ENCODE data around the gene CCNC.
"Not testable (repeated sequence)": the region's sequence is repeated elsewhere in the genome, so short reads cannot be mapped to it uniquely, and the experiment has no call there.

CCNC gene

DNA sequence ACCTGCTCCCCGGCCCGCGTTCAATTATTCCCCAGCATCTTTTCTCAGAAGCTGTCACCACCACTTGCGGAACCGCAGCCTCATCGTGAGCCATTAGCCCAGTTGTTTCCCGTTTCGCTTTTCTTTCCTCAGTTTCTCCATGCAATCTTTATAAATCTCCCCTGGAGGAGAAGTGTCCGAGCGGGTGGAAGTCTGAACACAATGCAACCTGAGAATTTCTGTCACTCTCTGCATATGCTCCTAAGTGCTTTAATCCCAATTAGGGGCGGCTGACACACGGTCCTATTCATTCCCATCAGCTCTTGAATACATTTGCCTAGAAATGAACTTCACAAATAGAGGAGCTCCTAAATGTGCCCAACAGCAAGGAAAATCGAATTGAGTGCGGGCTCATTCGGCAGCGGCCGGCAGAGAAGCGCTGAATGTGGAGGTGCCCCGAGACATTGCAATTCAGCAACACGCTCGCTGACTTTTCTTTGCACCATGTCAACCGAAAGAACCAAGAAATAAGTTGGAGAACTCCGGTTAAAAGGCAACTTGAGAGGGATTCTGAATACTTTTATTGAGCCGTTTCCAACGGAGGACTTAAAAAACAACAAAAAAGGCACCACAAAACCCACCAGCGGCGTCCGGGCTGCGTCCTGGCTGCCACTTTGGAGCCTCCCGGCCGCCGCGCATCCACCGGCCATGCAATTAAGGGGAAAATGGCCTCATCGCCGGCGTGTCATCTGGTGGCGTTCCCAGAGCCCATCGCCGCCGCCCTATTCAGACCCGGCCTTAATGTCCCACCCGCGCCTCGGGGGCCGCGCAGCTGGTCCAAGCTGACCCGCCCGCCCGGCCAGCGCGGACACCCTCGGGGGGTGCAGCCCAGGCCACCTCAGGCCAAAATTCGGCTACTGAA lies 34.3 kb upstream of the CCNC start:
- DNase-seq = no peak

DNA sequence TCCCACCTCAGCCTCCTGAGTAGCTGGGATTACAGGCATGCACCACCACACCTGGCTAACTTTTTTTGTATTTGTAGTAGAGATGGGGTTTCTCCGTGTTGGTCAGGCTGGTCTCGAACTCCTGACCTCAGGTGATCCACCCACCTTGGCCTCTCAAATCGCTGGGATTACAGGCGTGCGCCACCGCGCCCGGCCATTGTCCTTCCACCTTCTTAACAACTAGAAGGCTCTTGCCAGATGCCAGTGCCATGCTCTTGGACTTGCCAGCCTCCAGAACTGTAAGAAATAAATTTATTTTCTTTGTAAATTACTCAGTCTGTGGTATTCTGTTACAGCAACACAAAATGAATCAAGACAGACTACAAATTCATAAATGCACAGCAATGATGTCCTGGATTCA lies 26.2 kb upstream of the CCNC start:
- DNase-seq = not testable (repeated sequence)

DNA sequence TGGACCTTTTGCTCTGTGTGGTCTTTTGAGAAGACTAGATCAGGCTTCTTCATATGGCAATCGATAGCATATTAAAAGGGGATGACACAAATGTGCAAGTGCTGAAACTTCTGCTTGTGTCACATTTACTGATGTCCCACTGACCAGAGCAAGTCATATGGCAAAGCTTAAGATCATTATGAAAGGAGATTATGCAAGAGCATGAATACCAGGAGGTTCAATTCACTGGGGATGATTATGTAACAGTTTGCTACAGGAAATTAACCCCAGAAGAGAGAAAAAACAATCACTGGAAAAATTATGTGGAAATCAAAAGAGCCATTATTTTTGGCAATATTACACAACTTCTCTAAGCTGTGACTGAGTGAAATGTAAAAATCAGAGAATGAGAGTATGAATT lies 24.4 kb upstream of the CCNC start:
- no peak for DNase-seq

DNA sequence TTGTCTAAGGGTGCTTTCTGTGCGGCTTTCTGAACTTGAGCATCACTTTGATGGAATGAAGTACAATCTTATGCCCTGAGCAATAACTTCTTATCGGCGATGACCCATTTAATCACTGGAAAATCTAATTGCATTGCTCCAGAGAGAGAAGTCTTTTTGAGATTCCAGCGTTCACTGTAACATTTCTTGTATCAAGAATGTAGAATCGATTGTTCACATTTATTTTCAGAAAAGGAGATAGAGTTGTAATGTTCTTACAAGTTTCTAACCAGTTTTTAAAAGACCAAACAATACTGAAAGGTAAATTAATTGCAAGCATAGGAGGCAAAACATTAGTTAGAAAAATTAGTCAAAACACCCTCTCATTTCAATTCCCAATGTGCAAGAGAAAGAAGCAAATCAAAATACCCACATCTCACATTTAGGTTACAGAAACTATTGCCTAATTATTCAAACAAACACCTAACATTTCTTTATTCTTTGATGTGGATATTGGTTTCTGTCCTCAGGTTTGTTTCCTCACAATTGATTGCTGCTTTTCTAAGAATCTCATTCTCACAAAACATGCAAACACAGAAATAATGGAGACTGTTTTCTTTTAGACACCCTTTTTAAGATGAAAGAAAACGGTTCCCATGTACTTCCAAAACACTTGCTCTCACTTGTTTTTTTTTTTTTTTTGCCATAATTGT lies 23.4 kb upstream of the CCNC start:
- no peak for DNase-seq

DNA sequence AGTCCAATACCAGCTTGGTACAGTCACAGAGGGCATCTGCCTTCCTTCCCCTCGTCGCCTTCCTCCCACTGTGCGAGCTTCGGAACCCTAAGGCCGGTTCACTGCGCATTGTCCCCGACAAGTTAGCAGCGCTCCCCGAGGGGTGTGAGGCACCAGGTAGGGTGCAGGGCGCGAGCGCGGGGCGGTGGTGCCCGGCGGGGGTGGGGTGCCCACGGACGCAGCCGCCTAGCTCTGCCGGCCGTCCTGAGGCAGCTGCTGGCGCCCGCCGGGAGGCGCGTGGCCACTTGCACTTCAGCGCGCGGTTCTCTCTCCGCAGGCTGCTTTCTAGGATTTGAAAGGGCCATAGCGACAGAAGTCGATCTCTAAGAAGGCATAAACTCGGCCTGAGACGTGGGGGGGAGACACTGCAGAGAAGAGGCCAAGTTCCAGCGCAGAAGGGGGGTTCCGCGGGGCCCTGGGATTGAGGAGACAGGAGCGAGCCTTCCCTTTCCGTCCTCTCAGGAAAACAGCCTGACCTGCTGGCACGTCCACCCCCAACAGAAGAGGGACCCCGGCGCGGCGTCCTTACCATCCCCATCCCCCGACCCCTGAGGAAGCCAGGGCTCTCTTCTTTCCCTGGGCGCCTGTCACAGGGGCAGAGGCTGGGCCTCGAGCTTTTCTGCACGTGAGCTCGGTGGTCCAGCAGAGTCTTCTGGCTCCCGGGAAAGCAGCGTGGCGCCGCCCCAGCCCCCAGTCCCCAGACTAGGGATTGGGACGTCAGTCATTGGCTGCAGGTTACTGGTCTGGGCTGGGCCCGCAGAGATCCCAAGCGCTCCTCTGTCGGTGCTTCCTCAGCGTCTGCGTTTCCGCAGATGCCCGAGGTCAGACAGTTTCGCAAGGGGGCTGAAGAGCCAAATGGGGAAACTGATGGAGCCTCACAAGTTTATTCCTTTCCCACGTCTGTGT lies 22.5 kb upstream of the CCNC start:
- no peak for DNase-seq

DNA sequence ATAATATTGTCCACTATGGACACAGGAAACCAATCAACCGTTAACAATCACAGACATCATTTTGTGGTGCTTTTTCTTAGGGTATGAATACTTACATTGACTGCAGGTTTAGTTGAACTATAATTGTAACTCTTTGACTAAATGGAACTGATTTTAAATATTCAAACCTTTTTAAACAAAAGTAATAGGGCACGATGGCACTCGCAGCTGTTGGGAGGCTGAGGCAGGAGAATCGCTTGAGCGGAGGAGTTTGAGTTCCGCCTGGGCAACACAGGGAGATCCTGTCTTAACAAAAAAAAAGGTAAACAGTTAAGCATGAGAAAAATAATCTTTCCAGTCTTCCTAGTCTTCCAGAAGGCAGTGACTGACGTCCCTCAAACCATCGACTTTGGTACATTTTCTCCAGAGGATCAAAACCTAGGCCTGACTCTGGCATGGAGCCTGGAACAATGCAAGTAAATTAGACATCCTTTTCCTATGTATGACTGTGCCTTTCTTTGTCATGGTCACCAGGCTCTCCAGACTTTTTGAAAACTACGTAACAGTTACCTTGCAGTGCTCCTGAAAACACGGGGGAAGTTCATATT lies 21.5 kb upstream of the CCNC start:
- DNase-seq = no peak

DNA sequence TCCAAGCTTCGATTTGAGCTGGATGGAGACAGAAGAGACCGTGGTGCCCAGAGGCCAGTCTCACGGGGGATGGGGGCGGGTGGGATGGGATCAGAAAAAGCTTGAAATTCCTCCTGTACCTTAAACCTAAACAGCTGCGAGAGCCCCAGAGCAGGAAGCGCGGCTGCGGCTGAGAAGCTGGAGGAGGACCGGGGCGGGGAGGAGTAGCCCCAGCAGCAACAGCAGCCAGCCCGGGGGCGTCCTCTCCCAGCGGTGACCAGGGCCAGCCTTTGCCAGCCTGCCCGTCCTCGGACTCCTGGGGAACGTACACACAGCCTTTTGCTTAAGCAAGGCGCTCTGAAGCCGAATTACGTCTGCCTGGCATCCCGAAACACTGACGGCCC lies 20.8 kb upstream of the CCNC start:
- DNase-seq = no peak

DNA sequence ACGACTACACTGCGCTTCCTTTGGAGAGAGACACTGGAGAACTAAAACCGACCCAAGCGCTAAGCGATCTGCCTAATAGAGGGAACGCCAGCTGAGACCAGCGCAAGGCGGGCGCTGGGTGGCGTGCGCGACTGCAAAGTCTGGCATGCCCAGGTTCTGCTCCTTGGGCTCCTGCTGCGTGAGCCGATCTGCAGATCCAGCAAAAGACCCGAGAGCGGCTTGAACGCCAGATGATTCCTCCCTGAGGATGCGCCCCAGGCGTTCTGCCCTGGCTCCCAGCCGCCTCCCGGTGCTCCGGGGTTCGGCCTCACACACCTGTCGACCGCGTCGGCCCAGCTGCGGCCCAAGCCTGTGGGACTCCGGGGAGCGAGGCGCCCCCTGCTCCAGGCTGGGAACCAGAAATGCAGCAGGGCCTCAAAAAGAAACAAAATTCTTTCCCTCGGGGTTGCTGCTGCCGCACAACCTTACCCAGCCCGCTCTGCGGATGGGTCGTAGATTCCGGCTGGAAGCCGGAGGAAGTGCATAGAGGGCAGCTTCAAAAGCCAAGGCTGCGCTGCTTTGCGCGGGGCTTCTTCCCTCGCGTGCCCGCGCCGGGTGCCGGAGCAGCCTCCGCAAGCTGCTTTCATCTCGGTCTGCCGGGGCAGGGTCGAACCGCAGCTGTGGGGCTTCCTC lies 20.3 kb upstream of the CCNC start:
- DNase-seq = no peak

DNA sequence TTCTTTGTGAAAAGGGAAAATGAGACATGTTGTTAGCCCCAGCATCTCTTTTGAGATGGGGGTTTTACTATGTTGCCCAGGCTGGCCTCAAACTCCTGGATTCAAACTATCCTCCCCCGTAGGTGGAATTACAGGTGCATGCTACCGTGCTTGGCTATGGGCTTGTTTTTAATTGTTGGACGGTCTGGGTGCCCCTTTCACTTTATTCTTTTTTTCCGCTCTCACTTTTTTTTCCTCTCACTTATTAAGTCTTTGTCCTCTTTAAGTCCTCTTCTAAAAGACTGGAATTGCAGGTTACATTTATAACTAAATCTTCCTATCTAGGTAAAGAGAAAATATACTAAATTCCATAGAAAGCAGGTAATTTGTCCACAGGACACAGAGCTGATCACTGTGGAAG lies 19.3 kb upstream of the CCNC start:
- no peak for DNase-seq

DNA sequence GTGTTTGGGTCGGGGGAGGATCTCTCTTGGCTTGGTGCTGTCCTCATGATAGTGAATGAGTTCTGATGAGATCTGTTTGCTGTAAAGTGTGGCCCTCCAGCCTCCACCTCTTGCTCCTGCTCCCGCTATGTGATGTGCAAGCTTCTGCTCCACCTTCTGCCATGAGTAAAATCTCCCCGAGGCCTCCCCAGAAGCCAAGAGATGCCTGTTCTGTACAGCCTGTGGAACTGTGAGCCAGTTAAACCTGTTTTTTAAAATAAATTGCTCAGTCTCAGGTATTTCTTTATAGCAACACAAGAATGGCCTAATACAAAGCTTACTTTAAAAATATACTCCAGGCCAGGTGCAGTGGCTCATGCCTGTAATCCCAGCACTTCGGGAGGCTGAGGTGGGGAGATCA lies 11.3 kb upstream of the CCNC start:
- no peak for DNase-seq

DNA sequence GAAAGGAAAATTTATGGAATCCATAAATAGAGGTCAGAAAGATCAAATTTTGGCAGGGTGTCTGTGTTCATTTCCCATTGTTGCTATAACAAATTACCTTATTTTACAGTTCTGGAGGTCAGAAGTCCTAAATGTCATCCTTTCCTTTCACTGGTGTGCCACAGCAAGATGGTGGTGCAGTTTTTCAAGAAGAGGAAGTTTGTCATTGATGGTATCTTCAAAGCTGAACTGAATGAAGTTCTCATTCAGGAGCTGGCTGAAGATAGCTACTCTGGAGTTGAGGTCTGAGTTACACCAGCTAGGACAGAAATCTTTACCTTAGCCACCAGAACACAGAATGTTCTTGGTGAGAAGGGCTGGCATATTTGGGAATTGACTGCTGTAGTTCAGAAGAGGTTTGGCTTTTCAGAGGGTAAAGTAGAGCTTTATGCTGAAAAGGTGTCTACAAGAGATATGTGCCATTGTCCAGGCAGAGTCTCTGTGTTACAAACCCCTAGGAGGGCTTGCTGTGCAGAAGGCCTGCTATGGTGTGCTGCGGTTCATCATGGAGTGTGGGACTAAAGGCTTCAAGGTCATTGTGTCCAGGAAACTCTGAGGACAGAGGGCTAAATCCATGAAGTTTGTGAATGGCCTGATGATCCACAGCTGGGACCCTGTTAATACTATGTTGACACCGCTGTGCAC lies 7.2 kb upstream of the CCNC start:
- DNase-seq = no peak

DNA sequence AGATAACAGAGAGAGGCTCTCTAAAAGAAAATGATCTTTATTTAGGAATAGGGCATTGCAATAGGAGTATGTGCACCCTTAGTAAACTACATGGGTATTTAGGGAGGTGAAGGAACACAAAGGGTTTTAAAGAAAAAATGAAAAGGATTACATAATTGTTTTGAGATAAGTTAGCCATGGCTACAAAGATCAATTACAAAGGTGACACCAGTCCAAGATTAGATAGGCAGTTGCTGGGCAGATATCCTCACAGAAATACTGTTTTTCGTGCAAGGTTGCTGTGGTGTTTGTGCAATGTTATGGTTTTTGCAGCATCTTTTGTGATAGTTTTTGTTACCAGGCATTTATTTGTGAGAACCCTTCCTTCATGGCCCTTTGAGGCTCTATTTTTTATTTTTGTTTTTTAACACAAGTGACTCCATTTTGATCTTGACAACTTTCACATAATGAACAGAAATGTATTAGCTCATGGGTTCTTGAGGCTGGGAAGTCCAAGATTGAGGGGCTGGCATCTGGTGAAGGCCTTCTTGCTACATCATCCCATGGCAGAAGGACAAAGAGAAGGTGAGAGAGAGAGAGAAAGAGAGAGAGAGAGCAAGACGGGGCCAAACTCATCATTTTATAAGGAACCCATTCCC lies 5.6 kb upstream of the CCNC start:
- no peak for DNase-seq

DNA sequence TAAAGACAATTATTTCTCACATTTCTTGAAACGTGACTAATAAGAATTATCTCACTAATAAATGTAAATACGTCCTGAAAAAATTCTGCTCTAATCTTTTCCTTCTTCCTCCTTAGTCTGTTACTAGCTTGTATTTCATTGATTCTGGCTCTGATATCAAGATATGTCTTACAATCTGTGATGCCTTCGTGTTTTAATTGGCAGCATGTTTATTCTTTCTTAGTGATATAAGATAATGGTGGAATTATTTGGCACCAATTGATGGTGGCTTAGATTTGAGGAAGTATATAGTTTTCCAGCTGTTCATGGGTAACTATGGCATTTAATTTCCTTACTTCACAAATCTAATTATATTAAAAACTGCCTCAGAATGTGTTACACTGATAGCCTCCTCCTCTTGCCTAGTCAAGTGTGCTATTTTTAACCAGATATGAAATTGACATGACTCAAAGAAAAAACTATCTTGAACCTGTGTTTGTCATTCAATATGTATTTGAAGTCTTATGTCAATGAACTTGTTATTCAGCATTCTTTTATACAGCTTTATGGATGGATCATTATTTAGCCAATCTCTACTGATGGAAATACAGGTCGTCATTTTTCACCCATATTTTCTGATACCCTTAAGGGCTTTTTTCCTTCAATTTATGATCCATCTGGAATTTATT lies 5.3 kb downstream of the CCNC start:
- DNase-seq = no peak

DNA sequence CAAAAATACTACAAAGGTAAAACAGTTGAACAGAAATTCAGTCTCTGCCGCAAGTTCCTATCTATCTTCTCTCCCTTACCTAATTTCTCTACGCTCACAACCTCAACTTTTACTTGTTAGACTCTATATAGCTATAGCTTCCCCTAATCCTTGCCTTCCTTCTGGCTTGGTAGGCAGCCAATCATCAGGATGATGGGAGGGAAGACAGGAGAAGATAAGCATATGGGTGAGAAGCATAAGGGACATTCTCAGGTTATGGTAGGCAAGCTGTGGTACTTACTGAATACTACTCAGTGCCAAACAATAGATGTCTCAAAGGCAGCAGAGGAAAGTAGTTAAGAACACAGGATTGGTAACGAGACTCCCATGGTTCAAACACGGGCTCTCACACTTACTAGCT lies 7.8 kb downstream of the CCNC start:
- no peak for DNase-seq

DNA sequence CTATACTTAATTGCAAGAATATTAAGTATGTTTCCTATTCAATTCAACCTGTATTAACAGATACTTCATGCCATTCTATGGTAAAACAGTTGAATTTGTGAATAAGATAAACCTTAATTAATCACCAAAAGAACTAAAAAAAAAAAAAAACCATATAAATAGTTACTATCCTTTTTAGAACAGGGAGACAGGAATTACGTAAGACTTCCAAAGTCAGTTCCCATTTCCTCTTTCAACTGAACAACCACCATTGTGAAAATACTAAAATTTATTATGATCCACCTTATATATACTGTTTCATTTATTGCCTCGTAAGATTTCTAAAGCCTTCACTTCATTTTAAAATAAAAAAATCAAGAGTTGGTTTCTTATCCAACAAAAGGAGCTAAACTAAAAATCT lies 9.4 kb downstream of the CCNC start:
- DNase-seq = no peak

DNA sequence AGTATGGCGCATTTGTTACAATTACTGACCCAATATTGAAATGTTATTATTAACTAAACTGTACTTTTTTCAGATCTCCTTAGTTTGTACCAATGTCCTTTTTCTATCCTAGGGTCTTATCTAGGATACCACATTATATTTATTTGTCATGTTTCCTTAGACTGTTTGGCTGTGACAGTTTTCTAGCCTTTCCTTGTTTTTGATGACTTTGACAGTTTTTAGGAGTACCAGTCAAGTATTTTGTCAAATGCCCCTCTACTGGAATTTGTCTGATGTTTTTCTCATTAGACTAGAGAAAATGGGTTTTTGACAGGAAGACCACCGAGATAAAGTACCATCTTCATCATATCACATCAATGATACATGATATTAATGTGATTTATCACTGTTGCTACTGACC lies 14.6 kb downstream of the CCNC start:
- no peak for DNase-seq

DNA sequence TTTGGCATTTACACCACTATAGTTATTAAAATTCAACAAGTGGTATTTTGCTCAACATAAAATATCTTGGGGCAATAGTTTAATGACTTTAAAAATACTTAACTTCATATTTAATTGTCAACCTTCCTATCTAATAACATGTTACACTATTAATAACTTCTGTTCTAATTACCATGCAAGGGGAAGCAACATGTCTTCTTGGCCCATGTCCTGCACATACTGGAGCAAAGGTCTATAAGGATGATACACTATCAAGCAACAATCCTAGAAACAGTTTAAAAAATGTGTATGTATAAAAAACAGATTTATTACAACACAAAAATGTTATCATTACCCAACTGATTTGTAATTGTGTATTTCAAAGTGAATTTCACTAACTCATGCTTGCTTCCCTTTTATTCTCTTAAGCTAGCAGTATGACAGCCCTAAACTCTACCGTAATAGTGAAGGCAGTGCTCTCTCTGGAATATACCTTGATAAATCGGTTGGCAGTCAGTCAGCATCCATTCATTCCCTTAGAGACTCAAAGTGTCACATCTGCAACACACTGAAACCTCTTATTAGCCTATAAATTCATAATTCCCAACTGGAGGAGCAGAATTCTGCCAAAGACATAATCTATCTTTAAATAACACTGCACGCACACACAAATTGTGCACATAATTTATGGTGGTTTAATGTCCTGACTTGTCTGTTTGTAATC lies 18.3 kb downstream of the CCNC start:
- no peak for DNase-seq

DNA sequence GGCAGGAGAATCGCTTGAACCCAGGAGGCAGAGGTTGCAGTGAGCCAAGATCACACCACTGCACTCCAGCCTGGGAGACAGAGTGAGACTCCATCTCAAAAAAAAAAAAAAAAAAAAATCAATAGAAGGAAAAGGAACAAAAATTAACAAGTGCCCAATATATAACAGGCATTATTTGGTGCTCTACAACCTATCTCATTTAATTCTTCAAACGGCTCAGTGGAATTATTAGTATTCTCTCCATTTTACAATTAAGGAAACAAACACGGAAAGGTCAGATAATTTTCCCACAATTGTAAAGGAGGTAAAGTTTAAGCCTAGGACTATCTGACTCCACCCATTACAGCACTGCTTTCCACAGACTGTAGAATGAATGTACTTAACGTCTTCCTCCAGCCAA lies 19.8 kb downstream of the CCNC start:
- DNase-seq = no peak

DNA sequence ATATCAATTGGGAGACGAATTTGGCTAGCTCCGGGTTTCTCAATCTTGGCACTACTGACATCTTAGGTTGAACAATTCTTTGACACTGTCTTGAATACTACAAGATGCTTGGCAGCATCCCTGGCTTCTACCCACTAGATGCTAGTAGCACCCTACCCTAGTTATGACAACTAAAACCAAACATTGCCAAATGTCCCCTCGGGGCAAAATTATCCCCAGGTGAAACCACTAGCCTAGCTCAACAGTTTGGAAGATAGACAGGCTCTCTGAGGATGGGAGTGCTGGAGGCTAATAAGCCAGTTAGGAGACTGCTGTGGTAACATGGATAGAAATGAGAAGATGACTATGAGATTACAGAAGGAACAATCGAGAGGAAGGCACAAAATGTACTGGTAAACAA lies 20.9 kb downstream of the CCNC start:
- DNase-seq = no peak

DNA sequence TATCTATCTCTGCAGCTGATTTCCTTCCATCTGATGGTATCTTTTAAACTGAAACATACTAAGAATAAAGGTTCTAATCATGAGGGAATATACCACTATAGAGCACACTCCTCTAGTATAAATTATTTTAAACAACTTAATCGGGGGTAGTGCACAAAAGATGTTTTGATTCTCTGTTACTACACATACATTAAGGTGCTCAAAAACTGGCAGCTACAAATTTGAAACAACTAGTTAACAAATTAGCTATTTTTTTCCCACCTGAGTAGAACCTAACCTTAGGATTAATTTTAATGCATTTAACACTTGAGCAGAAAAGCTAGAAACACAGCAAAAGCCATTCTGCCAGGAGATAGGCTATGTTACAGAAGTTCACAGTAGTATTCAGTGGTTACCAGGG lies 23.0 kb downstream of the CCNC start:
- no peak for DNase-seq

All from activated CD4-positive, CD25-positive, alpha-beta regulatory T cell treated with anti-CD3 and anti-CD28 coated beads, Interleukin-2, amount 50 U/mL, for 72 hours (primary cell).